Measurements from ENCODE around the gene ALDOC. TPM values are rescaled to one million over a fixed set of nuclear protein-coding genes. Genes with fewer than 3 reads are reported as not detected.

ALDOC gene
- total and polyA plus RNA-seq, 10 donors, result 16.9 to 64.4 (median 31.6) TPM

DNA sequence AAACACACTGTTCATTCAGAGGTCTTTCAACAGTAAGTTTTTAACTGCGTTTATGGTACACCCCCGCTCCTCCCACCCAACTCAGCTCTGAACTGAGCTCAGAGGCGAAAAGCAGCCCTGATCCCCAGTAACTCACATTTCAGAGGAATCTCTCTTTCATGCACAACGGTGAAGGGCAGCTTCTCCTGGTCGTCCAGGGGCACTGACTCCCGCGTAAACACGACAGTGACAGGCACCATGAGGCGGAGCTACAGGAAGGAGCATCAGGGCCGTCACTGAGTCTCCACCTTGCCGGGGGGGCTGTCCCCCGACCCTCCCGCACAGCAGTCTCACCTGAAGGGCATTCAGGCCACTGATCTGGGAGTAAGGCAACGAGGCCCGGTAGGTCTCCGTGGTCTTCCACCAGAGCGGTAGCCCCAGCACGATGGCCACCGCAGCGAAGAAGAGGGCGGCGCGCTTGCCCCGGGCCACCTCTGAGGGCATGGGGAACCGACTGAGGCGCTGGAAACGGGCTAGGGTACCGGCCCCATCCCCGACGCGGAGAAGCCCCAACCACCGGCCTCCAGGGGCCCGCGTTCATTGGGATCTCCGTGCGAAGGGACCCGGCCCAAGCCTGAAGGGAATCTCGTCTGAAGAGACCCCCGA, 5.9 kb downstream of the ALDOC start:
- WGBS, 5 donors, result 0 to 2% (median 1%) methylated on average over 6 to 39 of the region's 39 CpGs
- Histone ChIP-seq H3K4me1 (peaks cover 33 to 79% (median 61%) of the 10 kb centered on the region in 6 donors), H3K9me3 (no peaks in the 10 kb centered on the region), H3K27me3 (replicated peaks in 1 of 7) (no peaks in the 10 kb centered on the region), H3K36me3 (peaks cover 0 to 15% (median 0%) of the 10 kb centered on the region in 6 donors), H3K4me3 (peak overlapping the region; percentile 63 to 97 (median 89)), H3K27ac (peak overlapping the region; percentile 67 to 92 (median 88))
- intact Hi-C loops (cut with DNase I; ENCODE audit: low total_unique reads), result no loop called here
- DNase-seq, result peak; percentile 89
- TF ChIP-seq, protein P1, sequence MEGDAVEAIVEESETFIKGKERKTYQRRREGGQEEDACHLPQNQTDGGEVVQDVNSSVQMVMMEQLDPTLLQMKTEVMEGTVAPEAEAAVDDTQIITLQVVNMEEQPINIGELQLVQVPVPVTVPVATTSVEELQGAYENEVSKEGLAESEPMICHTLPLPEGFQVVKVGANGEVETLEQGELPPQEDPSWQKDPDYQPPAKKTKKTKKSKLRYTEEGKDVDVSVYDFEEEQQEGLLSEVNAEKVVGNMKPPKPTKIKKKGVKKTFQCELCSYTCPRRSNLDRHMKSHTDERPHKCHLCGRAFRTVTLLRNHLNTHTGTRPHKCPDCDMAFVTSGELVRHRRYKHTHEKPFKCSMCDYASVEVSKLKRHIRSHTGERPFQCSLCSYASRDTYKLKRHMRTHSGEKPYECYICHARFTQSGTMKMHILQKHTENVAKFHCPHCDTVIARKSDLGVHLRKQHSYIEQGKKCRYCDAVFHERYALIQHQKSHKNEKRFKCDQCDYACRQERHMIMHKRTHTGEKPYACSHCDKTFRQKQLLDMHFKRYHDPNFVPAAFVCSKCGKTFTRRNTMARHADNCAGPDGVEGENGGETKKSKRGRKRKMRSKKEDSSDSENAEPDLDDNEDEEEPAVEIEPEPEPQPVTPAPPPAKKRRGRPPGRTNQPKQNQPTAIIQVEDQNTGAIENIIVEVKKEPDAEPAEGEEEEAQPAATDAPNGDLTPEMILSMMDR (IDR thresholded peaks at IDR 0.05 in 8 of 11, conservative IDR thresholded peaks at IDR 0.05 in 3 of 11), result no peak
- TF ChIP-seq POLR2AphosphoS5 (IDR thresholded peaks at IDR 0.05), result no peak
- TF ChIP-seq POLR2A (IDR thresholded peaks at IDR 0.05), result no peak

DNA sequence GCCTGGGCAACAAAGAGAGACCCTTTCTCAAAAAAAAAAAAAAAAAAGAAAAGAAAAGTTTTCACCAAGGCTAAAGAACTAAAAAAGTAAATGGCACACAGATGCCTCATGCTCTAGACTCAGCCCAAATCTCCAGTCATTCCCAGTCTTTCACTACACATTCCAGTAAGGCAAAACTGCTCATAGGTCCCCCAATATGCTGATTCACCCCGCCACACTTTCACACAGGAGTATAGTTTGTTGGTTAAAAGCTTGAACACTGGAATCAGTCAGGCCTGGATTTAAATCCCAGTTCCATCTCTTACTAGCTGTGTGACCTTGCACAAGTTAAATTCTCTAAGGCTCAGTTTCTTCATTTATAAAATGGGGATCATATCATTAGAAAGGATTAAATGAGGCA, 7.2 kb downstream of the ALDOC start:
- WGBS, 5 donors, result 94 to 100% (median 97%) methylated on average over 1 of the region's 1 CpG
- Histone ChIP-seq H3K9me3 (no peaks in the 10 kb centered on the region), H3K27ac (no peak overlapping the region), H3K36me3 (peaks cover 0 to 23% (median 0%) of the 10 kb centered on the region in 6 donors), H3K4me1 (peaks cover 33 to 82% (median 57%) of the 10 kb centered on the region in 6 donors), H3K4me3 (peak overlapping the region in 2 of 8 donors; percentile 13 to 96), H3K27me3 (replicated peaks in 1 of 7) (no peaks in the 10 kb centered on the region)
- DNase-seq, result no peak
- TF ChIP-seq POLR2AphosphoS5 (IDR thresholded peaks at IDR 0.05) (no peak), POLR2A (IDR thresholded peaks at IDR 0.05) (no peak)
- TF ChIP-seq, protein P1 (IDR thresholded peaks at IDR 0.05 in 8 of 11, conservative IDR thresholded peaks at IDR 0.05 in 3 of 11), result no peak
- intact Hi-C loops (cut with DNase I; ENCODE audit: low total_unique reads), result no loop called here

DNA sequence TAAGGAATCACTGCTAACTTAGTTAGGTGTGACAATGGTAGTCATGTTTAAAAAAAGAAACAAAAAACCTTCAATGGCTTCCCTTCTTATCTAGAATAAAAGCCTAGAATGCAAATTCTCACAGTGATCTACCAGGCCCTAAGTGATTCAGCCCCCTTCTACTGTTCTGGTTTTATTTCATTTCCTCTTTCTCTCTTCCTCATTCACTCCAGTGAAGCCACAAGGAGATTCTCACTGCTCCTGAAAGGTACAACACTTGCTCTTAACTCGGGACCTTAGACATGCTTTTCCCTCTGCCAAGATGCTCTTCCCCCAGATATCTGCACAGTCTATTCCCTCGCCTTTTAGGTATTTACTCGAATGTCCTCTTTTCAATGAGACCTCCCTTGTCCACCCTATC, 9.1 kb downstream of the ALDOC start:
- no peaks in the 10 kb centered on the region for H3K9me3 ChIP-seq
- DNase-seq, result no peak
- peaks cover 33 to 75% (median 58%) of the 10 kb centered on the region in 6 donors for H3K4me1 ChIP-seq
- no peak for TF ChIP-seq POLR2A (IDR thresholded peaks at IDR 0.05)
- TF ChIP-seq POLR2AphosphoS5 (IDR thresholded peaks at IDR 0.05), result no peak
- TF ChIP-seq, protein P1 (IDR thresholded peaks at IDR 0.05 in 8 of 11, conservative IDR thresholded peaks at IDR 0.05 in 3 of 11), result no peak
- H3K27me3 ChIP-seq (replicated peaks in 1 of 7), result no peaks in the 10 kb centered on the region
- H3K27ac ChIP-seq, result peak overlapping the region in 5 of 8 donors; percentile 36 to 52 (median 47)
- intact Hi-C loops (cut with DNase I; ENCODE audit: low total_unique reads), result no loop called here
- H3K36me3 ChIP-seq, result peaks cover 0 to 37% (median 16%) of the 10 kb centered on the region in 6 donors
- H3K4me3 ChIP-seq, result peak overlapping the region in 1 of 8 donors; percentile 10
- WGBS, 5 donors, result 62 to 70% (median 67%) methylated on average over 3 of the region's 3 CpGs

DNA sequence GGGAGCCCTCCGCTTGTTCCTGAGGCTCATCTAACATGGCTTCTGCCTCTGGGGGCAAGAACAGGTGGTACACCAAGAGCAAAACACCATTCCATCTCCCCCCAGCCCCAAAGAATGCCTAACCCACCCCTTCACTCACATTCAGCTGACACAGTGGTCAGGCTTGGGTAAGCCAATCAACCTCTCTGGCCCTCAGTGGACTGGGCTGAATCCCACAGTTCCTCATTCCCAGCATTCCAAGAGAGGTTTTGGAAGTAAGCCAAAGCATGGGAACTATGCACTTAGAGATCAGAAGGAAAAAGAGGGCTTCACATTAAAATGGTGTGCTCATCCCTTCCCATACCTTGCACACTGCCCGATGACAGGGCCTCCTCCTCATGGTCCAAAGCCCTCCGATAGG, 13.2 kb downstream of the ALDOC start:
- TF ChIP-seq POLR2A (IDR thresholded peaks at IDR 0.05), result no peak
- TF ChIP-seq, protein P1 (IDR thresholded peaks at IDR 0.05 in 8 of 11, conservative IDR thresholded peaks at IDR 0.05 in 3 of 11), result no peak
- Histone ChIP-seq H3K27me3 (replicated peaks in 1 of 7) (no peaks in the 10 kb centered on the region), H3K4me1 (peaks cover 15 to 41% (median 26%) of the 10 kb centered on the region in 6 donors), H3K4me3 (no peak overlapping the region), H3K36me3 (peaks cover 0 to 78% (median 55%) of the 10 kb centered on the region in 6 donors), H3K9me3 (no peaks in the 10 kb centered on the region), H3K27ac (peak overlapping the region in 1 of 8 donors; percentile 17)
- WGBS, 5 donors, result 91 to 98% (median 94%) methylated on average over 3 of the region's 3 CpGs
- no peak for DNase-seq
- intact Hi-C loops (cut with DNase I; ENCODE audit: low total_unique reads), result no loop called here
